NOMO-1 (cell line): ENCODE measurements around the gene PHKA2.
A peak's percentile ranks its signal among the peaks of the same experiment; 100 is the strongest.

ENCODE experiments used
- DNase-seq, 2 experiments: peaks; one replicate each; lab custom pipeline; 2025; ENCODE audit not compliant: unreplicated experiment in 2 of 2; lab: John Stamatoyannopoulos, UW

The PHKA2 gene

DNA sequence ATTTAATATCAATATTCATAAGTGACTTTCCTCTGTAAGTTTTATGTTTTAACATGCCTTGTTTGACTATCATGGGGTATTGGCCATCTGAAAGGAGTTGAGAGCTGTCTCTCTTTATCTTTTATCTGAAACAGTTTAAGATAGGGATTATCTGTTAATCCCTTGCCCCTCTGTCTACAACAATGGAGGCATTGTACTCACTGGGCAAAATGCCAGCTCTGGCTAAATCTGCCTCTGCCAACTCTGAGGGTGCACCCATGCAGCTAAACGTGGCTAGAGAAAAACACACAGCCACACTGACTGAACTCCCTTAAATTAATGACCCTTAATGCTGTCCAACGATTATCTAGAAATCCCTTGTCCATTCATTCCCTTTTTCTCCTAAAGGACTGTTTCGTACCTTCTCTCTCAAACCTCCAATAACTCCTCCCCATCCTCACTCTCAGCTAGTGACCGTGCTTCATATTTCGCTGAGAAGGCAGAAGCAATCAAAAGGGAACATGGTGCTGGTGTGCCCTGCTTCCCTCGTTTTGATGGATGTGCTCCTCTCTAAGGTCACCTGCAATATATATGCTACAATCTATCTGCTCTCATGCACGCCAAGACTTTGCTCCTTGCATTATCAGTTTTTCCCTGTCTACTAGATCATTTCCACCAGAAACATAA, 10.3 kb downstream of the PHKA2 start:
- DNase-seq: no peak

GRCh38 chrX:18971506-18971905, 12.4 kb downstream of the PHKA2 start:
- DNase-seq: no peak

GRCh38 chrX:18970465-18970864, 13.4 kb downstream of the PHKA2 start:
- peak in 1 of 2 experiments; percentile 24 for DNase-seq

- no peak for DNase-seq
Observed at GRCh38 chrX:18966624-18967023, 17.3 kb downstream of the PHKA2 start.

DNA sequence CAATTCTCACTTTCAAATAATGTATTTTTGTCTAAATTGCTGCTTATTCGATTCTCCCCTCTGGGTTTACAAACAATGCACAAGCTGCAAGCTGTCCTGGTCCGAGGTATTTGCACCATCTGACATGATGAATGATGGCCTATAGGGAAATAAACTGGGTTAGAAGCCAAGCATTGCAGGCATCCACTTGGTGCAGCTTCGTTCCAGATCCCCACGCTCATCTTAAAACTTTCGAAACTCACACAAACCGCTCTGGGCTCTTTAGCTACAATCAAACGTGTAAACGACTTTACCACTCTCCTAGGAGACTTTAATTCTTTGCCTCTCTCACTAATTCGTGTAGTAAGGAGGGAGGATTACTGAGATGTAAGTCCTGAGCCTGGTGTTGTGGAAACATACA, 19.0 kb downstream of the PHKA2 start:
- DNase-seq: no peak

DNA sequence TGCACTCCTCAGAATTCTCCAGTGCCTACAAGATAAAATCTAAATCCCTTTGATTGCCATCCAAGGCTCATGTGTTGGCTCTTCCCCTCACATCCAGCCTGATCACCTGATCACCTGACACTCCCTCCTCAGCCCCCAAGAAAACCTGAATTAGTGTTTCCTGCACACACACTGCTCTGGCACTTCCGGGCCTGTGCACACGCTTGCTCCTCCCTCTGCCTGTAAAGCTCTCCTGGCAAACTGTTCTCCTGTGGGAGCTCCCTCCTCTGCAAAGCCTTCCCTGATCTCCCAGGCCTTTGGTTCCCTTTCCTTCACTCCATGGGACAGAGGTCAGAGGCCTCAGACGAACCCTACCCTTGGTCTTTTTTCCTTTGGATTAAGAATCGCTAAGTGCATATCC, 19.9 kb downstream of the PHKA2 start:
- DNase-seq: no peak

- no peak for DNase-seq
Observed at GRCh38 chrX:18962329-18962728, 21.6 kb downstream of the PHKA2 start.

DNA sequence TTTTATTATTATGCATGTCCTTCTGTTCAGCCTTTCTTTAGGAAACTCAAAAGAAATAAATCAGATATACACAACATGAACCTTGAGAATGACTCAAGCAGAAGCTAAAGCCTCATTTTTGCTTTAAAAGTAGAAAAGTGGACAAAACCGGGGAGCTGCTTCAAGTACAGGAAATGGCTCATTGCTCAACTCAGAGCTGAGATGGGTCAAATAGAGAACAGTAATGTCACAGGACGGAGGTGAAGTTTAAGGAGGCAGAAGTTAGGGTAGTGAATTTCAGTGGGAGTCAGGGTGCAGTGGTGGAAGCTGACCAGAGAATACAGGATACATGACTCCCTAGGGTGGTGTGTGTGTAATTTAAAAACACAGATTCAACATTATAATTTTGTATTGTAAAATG, 22.2 kb downstream of the PHKA2 start:
- peak; percentile 75 to 88 for DNase-seq

DNA sequence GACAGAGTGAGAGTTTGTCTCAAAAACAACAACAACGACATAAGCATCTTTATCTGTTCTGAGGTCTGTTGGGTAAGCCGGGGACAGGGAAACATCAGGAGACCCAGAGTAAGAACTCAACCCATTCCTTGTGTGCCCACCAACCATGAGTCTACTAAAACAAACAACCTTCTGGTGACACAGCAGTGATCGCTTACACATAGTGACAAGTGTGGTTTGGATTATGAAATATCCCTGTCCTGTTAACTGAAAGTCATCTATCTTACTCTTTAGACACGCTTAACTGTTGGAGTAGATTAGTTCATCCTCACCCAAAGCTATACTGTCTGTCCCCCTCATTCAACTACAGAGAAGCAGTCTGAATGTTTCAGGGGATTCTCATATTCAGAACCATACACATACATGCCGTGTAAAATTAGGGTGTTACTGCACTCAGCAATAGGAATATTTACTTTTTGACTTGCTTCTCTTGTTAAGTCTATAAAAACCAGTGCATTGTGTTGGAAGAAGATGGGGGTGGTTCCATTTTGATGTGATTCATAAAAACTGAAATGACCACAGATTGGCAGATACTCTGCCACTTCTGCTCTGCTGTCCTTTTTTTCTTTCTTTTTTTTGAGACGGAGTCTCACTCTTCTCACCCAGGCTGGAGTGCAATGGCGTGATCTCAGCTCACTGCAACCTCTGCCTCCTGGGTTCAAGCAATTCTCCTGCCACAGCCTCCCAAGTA, 27.4 kb downstream of the PHKA2 start:
- DNase-seq: peak; percentile 67 to 95

GRCh38 chrX:18955676-18956075, 28.2 kb downstream of the PHKA2 start:
- no peak for DNase-seq

DNA sequence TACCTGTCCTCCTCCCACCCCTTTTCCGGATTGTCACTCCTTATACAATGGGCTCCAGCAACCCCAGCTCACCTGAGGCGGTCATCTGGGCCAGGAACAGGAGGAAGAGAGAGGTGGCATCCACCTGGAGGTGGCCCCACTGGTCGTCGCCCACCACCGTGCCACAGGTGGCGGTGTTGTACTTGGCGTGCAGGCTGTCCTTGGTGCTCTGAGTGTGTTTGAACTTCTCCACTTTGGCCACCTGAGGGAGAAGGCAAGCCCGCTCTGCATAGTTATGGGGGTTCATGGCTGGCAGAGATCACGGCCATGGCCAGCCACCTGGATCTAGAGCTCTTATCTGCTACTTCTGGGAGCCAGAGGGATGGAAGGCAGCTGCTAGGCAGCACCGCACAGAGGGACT, 32.9 kb downstream of the PHKA2 start:
- no peak for DNase-seq

GRCh38 chrX:18949944-18950301, 34.0 kb downstream of the PHKA2 start:
- no peak for DNase-seq

DNA sequence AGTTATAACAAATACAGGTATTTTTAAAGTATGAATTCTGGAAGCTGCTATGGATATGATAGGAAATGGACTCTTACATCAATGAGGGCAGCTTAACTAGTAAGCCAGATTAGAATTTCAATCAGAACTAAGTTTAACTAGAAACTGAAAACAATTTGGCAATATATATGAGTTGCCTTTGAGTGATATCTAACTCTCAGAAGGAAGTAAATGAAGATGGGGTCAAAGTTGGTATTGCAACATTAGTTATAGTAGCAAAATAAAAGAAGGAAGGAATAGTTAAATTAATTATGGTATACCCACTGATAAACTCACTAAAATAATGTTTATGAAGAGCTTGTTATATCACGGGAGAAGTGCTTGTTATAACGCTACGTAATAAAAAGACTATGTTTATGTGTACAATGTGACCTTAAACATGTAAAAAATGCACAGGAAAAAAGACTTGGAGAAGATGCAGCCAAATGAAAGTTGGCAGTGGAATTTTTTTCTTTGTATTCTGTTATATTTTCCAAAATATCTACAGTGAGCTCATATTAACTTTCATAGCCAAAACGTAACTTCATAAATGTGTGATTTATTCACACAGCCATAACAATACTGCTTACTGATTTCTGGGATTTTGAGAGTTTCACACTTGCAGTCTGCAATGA, 34.5 kb downstream of the PHKA2 start:
- DNase-seq: peak in 1 of 2 experiments; percentile 56

GRCh38 chrX:18946611-18947010, 37.3 kb downstream of the PHKA2 start:
- no peak for DNase-seq

DNA sequence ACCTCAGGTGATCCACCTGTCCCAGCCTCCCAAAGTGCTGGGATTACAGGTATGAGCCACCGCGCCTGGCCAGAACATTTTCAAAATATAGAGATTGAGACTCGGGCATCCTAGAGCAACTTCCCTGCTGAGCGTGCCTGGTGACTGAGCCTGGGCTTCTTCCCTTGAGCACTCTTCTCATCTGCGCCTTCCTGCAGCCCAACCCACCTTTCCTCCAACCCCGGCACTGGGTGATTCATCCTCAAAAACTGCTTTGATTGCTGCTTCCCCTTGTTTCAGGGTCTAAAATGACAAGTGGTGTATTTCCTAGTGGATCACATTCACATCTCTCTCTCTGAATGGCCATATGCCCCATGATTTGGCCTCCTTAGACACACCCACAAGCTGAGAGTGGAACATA, 37.8 kb downstream of the PHKA2 start:
- DNase-seq: no peak

DNA sequence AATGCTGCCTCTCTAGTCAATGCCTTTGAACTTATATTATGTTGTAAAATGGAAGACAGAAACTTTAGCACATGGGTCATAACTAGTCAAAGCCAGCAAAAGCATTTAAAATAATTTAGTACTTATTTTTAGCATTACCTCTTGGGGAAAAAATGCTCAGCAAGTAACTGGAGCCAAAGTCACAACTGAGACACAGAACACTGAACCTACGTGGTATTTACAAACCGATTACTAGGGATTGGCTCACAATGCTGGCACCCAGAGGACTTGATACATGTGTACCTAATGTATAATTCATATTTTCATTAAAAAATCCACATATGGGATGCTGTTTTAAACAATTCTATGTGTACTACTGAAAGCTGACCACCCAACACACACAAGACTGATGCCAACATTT, 38.4 kb downstream of the PHKA2 start:
- no peak for DNase-seq

- no peak for DNase-seq
Observed at GRCh38 chrX:18944482-18944881, 39.4 kb downstream of the PHKA2 start.

GRCh38 chrX:18941896-18942295, 42.0 kb downstream of the PHKA2 start:
- DNase-seq: no peak

DNA sequence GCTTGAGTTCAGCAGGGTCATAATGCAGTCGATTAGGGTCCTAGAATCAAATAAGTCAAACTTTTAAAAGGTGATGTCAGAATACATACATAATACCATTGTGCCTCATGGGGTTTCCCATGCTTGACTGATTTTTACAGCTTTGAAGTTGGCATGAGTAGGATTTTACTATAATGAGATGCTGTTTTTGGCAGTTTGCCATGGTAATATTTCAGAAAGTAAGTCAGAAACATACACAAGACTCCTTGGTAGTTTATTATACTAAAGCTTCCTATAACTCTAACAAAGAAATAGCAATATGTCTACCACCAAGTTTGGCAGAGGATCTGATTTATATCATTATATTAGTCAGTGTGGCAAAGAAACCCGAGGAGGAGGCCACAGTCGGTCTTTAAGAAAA, 45.2 kb downstream of the PHKA2 start:
- no peak for DNase-seq

DNA sequence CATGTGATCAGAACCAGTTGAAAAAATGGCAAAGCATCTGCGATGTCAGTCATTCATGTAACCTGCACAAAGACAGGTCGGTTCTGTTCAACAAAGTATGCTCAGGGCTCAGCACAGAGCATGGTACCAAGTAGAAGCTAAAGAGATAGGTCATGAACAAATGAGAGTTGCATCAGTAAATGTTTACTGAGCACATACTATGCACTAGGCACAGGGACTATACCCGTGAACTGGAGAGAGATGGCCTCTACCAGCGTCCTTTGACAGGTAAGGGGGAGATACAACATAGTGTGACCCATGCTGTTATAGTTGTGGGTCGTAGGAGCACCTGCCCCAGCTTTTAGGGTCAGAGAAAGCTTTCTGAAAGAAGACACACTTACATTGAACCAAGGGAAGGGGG, 46.7 kb downstream of the PHKA2 start:
- no peak for DNase-seq

GRCh38 chrX:18935893-18936292, 48.0 kb downstream of the PHKA2 start:
- DNase-seq: no peak

GRCh38 chrX:18934708-18935107, 49.2 kb downstream of the PHKA2 start:
- DNase-seq: no peak
